HG02610 (cell line): ENCODE results near the gene ABCC4.

Experiments used
- ATAC-seq: cut with Tn5 transposase; IDR thresholded peaks from one replicate; pipeline ENCODE4 v1.9.1; 2021; ENCODE audit warnings: mild to moderate bottlenecking, moderate library complexity; ENCODE audit not compliant: unreplicated experiment

The ABCC4 gene

DNA sequence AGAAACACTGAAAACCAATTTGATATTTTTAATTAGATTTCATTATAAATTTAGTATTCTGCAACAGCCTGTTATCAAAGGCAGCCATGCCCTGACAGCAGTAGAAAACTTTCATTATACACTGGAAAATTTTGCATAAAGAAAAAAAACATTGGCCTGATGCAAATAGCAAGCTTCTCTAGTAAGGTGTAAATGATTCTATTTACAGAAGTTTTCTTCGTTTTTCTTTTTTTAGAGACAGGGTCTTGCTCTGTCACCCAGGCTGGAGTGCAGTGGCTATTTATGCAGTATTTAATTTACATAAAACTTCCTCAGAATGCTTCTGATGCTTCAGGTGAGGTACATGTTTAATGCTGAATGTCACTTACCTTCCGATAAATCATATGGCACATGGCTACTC lies 67.0 kb downstream of the ABCC4 start:
- peak; percentile 73 for ATAC-seq

DNA sequence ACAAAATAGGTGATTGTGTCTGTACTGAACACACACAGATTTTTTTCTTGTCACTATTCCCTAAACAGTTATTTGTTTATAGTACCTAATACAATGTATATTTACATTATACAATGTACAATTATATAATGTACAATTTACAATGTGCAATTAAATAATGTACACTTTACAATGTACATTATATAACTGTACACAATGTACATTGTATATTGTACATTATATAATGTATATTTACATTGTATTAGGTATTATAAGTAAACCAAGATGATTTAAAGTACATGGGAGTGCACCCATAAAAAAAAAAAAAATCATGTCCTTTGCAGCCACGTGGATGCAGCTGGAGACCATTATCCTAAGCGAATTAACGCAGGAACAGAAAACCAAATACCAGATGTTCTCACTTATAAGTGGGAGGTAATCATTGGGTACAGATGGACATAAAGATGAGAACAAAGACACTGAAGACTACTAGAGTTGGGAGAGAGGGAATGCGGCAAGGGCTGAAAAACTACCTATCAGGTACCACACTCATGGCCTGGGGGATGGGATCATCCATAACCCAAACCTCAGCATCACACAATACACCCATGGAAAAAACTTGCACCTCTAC lies 68.1 kb downstream of the ABCC4 start:
- ATAC-seq: no peak

GRCh38 chr13:95231393-95231792 lies 69.9 kb downstream of the ABCC4 start:
- no peak for ATAC-seq

GRCh38 chr13:95229855-95230254 lies 71.4 kb downstream of the ABCC4 start:
- ATAC-seq: no peak

GRCh38 chr13:95228130-95228529 lies 73.1 kb downstream of the ABCC4 start:
- no peak for ATAC-seq

DNA sequence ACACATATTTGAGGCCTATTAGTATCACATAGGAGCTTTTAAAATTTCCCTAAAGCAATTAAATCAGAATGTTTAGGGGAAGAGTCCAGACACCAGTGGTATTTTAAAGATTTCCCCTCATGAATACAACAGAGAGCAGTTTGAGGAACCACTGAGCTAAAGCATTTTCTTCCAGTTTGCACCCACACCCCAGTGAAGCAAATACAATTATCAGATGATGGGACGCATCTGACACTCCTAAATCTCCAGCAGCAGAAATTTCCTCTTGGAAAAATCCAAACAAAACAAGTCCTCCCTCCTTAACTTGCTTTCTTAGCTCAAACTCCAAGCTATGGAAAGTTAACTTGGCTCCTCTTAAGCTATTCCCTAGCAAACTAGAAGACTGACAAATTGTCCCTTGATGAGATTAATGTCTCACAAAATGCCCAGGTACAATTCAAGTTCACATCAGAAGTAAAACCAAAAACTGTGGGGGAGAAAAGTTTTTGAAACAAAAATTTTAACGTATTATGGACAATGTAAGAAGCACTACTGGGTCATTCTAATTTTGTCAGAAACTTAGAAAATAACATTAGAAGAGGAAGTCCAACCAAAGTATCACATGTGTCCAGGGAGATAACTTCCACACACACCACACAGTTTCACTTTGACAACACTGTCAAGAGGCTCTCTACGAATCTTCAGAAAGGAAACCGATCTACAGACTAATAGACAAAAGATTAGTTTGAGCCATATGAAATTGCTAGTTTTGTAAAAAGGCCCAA lies 74.1 kb downstream of the ABCC4 start:
- peak; percentile 93 for ATAC-seq

GRCh38 chr13:95226476-95226875 lies 74.8 kb downstream of the ABCC4 start:
- ATAC-seq: peak; percentile 23

DNA sequence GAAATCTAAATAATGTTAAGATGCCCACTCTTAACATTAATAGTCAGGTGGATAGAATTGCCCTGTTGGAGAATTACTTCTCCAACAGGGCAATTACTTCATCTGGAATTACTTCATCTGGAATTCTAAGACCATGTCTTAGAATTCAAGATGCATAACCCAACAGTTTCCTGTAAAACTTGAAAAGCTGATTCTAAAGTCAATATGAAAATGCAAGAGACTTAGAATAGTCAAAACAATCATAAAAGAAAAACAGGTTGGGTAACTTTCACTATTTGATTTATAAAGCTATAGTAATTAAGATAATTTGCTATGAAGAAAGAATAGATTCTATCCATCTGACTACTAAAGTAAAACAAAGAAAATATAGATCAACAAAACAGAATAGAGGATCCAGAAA lies 75.2 kb downstream of the ABCC4 start:
- no peak for ATAC-seq

DNA sequence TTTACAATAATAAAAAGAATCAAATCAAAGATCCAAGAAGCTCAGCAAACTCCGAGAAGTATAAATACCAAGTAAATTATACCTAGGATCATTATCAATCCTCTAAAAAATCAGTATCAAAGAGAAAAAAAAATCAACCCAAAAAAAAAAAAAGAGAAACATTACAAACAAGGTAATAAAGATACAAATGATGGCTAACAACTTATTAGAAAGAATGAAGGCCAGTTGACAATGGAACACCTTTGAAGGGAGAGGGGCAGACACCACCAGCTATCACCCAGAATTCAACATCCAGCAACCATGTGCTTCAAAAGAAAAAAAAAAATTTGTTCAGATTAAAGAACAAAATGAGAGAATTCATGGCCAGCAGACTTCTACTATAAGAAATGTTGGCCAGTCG lies 77.2 kb downstream of the ABCC4 start:
- no peak for ATAC-seq

- ATAC-seq: no peak
Measured at GRCh38 chr13:95222733-95223018, 78.6 kb downstream of the ABCC4 start.

- ATAC-seq: no peak
Measured at GRCh38 chr13:95221971-95222732, 79.1 kb downstream of the ABCC4 start.

- no peak for ATAC-seq
Measured at GRCh38 chr13:95220611-95221010, 80.6 kb downstream of the ABCC4 start.

- no peak for ATAC-seq
Measured at GRCh38 chr13:95217920-95218830, 83.1 kb downstream of the ABCC4 start.

DNA sequence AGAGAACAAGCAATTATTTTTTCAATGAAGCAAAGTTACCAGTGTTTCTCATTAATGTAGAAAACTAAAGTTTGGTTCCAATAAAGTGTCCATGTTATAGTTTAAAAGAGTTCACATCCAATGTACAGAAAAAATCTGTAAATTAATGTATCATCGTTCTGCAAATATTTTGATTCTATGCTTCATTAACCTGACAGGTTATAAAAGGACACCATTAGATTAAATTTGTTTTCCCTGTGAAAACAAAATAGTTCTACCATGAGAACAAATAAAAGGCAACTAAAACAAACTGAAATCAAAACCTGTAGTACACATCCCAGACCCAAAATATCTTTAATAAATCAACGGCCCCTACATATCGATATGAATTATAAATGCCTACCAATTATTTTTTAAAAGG lies 85.1 kb downstream of the ABCC4 start:
- no peak for ATAC-seq

GRCh38 chr13:95212983-95213850 lies 88.0 kb downstream of the ABCC4 start:
- ATAC-seq: no peak

- no peak for ATAC-seq
Measured at GRCh38 chr13:95209109-95209508, 92.1 kb downstream of the ABCC4 start.

GRCh38 chr13:95207769-95208366 lies 93.4 kb downstream of the ABCC4 start:
- no peak for ATAC-seq

DNA sequence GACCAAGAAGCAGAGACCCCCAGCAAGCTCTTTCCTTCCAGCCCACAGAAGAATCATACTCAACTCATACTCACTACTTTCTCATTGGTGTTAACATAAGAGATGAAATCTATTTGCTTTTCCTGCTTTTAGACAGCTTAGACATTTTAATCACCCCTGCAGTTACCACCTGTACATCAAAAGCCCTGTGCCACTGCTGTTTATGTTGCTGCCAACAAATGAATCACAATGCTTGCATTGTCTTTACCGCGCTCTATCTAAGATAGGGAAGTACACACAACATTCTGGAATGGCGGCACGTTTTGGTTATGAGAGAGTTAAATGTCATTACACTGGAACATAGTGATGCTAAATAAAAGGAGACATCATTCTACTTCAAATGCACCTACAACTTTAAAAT lies 95.1 kb downstream of the ABCC4 start:
- no peak for ATAC-seq

DNA sequence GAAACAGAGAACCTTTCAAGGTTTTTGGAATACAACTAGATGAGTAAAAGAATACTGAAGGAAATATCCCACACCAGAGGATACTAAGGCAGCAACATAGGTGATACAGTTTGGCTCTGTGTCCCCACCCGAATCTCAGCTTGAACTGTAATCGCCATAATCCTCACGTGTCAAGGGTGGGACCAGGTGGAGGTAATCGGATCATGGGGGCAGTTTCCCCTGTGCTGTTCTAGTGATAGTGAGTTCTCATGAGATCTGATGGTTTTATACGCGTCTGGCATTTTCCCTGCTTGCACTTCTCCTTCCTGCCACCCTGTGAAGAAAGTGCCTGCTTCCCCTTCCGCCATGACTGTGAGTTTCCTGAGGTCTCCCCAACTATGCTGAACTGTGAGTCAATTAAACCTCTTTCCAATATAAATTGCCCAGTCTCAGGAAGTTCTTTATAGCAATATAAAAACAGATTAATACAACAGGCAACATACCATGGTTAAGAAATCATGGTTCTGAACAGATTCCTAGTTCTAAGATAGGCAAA lies 97.0 kb downstream of the ABCC4 start:
- ATAC-seq: no peak
